Activated CD4-positive, CD25-positive, alpha-beta regulatory T cell (primary cell): ENCODE results near the gene PRDM5.
"Not testable (repeated sequence)": the region's sequence is repeated elsewhere in the genome, so short reads cannot be mapped to it uniquely, and the experiment has no call there.

ENCODE experiments used
- DNase-seq, 4 experiments: peaks; one replicate each; lab custom pipeline; 2025; lab: John Stamatoyannopoulos, UW

PRDM5 gene

GRCh38 chr4:120753854-120754253 lies 168.7 kb downstream of the PRDM5 start:
- DNase-seq: no peak

GRCh38 chr4:120750152-120750525 lies 172.4 kb downstream of the PRDM5 start:
- DNase-seq: no peak

GRCh38 chr4:120749445-120750151 lies 172.9 kb downstream of the PRDM5 start:
- no peak for DNase-seq

- DNase-seq: not testable (repeated sequence)
These were observed 180.9 kb downstream of the PRDM5 start for GRCh38 chr4:120741636-120742035.

- DNase-seq: no peak
These were observed 186.2 kb downstream of the PRDM5 start for GRCh38 chr4:120736312-120736711.

- no peak for DNase-seq
These were observed 188.6 kb downstream of the PRDM5 start for GRCh38 chr4:120733968-120734367.

DNA sequence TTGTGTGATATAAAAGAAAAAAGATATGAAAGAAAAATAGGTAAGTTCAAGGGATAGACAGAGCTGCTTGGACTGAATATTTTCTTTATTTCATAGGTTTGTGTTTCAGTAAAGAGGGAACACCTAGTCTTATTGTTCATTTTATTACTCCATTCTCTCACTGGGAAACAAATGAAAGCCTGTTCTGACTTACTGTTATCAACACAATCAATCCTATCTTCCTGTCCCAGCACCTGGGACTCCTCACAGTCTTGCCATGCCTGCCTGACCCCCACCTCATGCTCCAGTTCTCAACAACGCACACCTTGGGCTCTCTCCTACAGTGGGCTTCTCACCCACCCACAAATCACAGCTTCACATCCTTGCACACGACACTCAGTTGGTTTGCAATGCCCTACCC lies 189.5 kb downstream of the PRDM5 start:
- no peak for DNase-seq

DNA sequence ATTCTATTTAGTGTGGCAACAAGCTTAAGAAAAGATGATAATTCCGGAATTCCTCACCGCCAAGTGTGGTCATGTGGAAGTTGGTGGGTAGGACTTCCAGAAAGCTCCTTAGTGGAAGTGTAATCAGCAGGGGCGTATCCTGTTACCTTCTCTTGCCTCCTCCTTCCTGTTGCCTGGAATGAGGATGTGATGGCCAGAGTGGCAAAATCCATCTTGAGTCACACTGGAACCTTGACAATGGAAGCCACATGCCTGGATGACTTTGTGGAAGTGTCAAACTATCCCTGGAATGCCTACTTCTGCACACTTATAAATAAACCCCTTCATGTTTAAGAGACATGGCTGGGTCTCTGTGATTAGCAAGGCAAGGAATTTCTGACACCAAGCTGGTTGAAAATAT lies 191.0 kb downstream of the PRDM5 start:
- DNase-seq: no peak

- DNase-seq: no peak
These were observed 191.7 kb downstream of the PRDM5 start for GRCh38 chr4:120730777-120731320.

DNA sequence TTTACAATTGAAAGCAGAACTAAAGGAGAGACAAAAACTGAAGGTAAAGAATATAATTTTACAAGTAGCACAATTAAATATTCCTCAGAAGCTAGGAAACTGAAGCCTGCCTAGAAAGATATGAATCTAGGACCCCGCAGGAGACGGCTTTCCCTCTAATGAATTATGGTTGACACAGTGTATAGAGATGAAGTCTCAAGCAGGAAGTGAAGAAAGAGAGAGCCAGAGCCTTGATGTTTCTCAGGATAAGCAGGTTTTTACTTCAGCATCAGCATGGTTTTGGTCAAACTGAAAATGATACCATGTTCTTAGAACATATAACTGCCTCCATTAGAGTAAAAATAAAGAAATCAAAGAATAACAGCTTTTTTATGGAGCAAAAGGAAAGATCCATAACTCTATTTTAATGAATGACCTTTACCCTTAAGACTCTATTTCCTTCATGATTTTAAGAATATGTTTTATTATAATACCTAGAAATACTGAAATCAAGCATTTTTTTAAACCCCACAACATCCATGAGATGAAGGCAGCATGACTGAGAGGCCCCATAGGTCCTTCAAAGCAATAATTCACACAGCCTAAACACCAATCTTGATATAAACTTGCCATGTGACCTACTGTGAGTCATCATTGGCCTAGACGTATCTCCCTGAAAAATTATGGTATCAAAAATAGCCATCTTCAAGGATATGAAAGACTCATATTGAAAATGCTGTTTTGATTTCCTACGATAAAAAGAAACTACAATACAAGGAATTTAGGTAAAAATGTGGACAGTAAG lies 193.4 kb downstream of the PRDM5 start:
- no peak for DNase-seq

DNA sequence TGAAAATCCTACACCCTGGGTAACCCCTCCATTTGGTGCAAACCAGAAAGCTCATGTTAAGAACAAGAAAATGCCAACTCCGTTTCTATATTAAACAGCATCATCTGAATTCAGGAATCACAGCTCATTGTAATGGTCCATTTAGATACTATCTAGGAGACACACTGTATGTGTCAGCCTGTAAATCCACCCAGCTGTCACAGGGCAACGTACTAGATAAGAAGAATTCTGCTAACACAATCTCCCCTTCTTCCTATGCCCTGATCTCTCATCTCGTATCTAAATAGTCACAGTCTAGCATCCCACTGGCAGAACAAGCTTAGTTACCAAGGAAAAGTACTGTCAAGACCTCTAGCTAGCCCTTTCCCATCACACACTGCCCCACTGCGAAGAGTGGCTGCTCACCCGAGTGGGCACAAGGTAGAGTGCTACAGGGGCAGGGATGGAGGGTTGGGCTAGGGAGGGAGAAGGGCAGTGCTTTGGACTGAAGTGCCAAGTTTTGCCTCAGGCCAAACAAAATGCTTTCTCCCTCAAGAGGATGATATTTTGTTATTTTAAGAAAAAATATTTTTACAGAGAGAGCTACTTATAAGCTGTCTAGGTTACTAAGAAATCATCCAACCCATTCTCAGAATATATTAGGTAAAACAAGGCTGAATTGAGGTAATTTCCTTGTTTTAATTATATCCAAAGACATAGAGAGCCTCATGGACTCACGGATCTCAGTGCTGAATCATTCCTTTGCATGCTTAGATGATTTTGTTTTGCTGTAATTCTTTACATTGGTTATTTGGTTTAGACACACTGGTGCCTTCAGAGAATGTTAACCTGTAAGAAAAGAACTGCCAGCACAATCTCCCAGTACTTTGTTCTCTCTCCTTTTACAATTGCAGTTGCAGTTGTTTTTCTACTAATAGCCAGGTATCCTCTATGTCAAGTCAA lies 196.6 kb downstream of the PRDM5 start:
- DNase-seq: no peak

DNA sequence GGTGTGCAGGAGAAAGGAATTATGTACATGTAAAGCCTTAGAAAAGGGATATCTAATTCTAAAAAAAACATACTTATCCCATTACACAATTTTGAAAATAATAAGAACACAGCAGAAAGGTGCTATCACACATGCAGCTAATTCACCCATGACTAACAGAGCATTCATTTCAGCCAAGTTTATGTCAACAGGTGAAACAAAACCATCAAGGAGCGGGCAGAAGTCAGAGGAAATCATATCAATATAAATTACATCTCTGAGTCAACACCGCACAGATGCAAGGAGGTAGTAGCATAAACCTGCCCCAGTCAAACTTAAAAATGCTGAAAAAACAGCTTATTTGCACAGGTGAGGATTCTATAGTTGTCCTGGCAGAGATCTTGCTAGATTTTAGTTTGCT lies 197.9 kb downstream of the PRDM5 start:
- DNase-seq: no peak

- DNase-seq: no peak
These were observed 198.5 kb downstream of the PRDM5 start for GRCh38 chr4:120723986-120724385.

- no peak for DNase-seq
These were observed 199.4 kb downstream of the PRDM5 start for GRCh38 chr4:120723105-120723504.

GRCh38 chr4:120722655-120723054 lies 199.9 kb downstream of the PRDM5 start:
- no peak for DNase-seq

DNA sequence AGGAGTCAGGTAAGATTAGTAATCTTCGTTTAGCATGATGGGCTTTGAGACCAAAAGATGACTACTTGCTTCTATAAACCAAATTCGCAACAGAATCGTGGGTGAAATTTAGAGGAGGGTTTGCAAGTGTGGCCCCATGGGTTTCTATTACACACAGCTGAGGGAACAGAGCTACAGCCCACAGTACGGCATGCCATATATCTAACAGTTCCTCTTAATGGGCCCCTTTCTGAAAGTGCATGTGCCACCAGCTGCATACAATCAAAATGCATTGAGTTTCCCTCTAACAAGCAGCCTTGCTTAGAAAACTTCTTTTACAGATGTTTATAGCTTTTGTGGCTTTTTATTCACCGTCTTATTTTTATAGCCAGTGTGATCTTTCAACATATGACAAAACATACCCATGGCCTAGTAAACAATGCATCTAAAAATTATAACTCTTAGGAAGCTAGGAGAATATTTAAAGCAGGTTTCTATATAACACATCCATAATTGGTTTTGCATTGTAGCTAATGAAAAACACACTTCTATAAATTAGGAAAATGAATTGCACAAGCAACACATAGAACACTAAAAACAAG lies 202.1 kb downstream of the PRDM5 start:
- no peak for DNase-seq

- DNase-seq: no peak
These were observed 203.5 kb downstream of the PRDM5 start for GRCh38 chr4:120718979-120719566.

- no peak for DNase-seq
These were observed 206.2 kb downstream of the PRDM5 start for GRCh38 chr4:120716346-120716745.

DNA sequence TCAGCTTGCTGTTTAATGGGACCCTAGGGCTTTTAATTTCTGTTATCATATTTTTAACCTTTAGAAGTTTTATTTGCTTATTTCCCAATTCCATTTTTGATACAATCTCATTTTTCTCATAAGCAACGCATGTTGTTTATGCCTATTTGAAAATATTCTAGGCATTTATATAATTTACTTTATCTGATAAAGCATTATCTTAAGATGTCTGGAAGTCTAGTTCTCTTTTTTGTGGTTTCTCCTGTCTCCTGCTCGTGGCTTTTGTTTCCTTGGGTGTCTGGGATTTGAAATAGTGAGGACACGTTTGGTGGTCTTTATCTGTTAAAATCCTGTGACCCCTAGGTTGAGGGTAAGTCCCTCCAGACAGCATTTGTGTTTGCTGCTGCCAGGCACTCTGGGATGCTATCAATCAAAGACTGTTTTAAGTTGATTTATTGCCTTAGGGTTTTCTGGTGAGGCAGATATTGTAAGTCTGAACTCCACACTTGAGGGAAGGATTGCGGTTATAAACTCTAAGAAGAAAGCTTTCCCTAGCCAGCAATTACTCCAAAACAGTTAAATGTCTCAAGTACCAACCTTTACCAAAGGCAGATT lies 208.0 kb downstream of the PRDM5 start:
- DNase-seq: no peak

DNA sequence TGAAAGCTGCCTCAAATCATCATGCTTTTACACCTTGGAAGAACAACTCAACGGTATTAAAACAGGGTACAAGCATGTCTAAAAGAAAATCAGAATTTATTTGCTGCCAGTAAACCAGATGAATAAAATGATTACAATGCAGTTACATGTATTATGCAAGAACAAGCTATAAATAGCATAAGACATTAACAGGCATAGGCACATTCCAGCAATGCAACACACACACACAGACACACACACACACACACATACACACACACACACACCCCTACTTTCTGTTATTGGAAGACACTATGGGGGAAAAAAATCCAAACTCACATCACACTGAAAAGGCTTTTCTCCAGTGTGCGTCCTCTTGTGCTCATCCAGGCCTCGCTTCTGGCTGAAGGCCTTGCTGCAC lies 212.5 kb downstream of the PRDM5 start:
- no peak for DNase-seq

GRCh38 chr4:120704538-120704937 lies 218.0 kb downstream of the PRDM5 start:
- DNase-seq: no peak
